NCI-H2171 treated with DMSO at 0.1 percent for 48 hours (cell line): ENCODE results near the gene RBM4B.
"Not testable (repeated sequence)": the region's sequence is repeated elsewhere in the genome, so short reads cannot be mapped to it uniquely, and the experiment has no call there.

Experiments
- DNase-seq: peaks from one replicate; lab custom pipeline; 2025; lab: John Stamatoyannopoulos, UW

The RBM4B gene

GRCh38 chr11:66677599-66678375 is at the start of gene RBM4B:
Gene RBM4B (minus strand): TSS chr11:66677887. CDS start chr11:66677079, 808 bp downstream.
- DNase-seq, result peak; percentile 96

GRCh38 chr11:66725647-66726046 is 48.0 kb upstream of the RBM4B start:
- DNase-seq, result no peak

- DNase-seq, result no peak
Measured at GRCh38 chr11:66725114-66725513, 47.4 kb upstream of the RBM4B start.

GRCh38 chr11:66724167-66724566 is 46.5 kb upstream of the RBM4B start:
- DNase-seq, result not testable (repeated sequence)

- no peak for DNase-seq
Measured at GRCh38 chr11:66723693-66724092, 46.0 kb upstream of the RBM4B start.

GRCh38 chr11:66722745-66723651 is 45.3 kb upstream of the RBM4B start:
- no peak for DNase-seq

GRCh38 chr11:66721939-66722338 is 44.3 kb upstream of the RBM4B start:
- DNase-seq, result no peak

GRCh38 chr11:66720899-66721470 is 43.3 kb upstream of the RBM4B start:
- DNase-seq, result no peak

- peak; percentile 99 for DNase-seq
Measured at GRCh38 chr11:66720223-66720898, 42.7 kb upstream of the RBM4B start.

GRCh38 chr11:66719111-66719872 is 41.6 kb upstream of the RBM4B start:
- no peak for DNase-seq

- no peak for DNase-seq
Measured at GRCh38 chr11:66718320-66718971, 40.8 kb upstream of the RBM4B start.

- DNase-seq, result no peak
Measured at GRCh38 chr11:66717925-66718319, 40.2 kb upstream of the RBM4B start.

GRCh38 chr11:66716996-66717395 is 39.3 kb upstream of the RBM4B start:
- DNase-seq, result no peak

- DNase-seq, result no peak
Measured at GRCh38 chr11:66715346-66716085, 37.8 kb upstream of the RBM4B start.

- no peak for DNase-seq
Measured at GRCh38 chr11:66713746-66714480, 36.2 kb upstream of the RBM4B start.

GRCh38 chr11:66710384-66710930 is 32.8 kb upstream of the RBM4B start:
- no peak for DNase-seq

GRCh38 chr11:66708701-66709100 is 31.0 kb upstream of the RBM4B start:
- DNase-seq, result no peak

GRCh38 chr11:66708094-66708493 is 30.4 kb upstream of the RBM4B start:
- no peak for DNase-seq

- no peak for DNase-seq
Measured at GRCh38 chr11:66707486-66707885, 29.8 kb upstream of the RBM4B start.
